SH-SY5Y (cell line): Measurements from ENCODE around the gene IL2RA.

Experiments
- GATA2 ChIP-seq: IDR thresholded peaks from 2 replicates; pipeline ENCODE4 v1.6.1; 2011; ENCODE audit warnings: mild to moderate bottlenecking, low read depth, low read length
- GATA3 ChIP-seq: IDR thresholded peaks from 2 replicates; pipeline ENCODE4 v1.6.1; 2011; ENCODE audit warnings: low read depth, mild to moderate bottlenecking, low read length, moderate library complexity

The IL2RA gene

DNA sequence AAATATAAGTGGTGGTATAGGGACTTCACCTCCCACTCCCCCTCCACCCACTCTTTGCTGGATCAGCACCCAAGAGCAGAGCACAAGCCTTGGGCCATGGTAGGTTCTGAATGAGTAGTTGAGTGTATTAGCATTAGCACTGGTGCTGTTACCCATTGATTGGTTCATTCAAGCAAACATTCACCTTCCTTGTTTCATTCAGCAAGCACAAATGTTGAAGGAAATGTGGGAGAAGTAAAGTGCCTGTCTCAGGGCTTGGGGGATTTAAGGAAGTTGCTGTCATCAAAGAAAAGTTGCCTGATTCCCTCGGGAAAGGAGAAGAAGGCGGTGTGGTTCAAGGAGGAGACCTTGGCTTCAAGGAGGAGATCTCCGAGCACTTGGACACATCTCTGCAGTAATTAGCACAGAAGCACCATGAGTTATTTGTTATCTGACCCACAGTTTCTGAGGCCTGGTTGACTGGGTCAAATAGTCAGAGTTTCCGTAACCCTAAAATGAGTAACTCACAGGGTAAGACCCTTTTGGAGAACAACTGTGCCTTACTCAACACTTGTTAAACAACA lies 17.3 kb downstream of the IL2RA start:
- no peak for TF ChIP-seq GATA2
- TF ChIP-seq GATA3 = no peak

DNA sequence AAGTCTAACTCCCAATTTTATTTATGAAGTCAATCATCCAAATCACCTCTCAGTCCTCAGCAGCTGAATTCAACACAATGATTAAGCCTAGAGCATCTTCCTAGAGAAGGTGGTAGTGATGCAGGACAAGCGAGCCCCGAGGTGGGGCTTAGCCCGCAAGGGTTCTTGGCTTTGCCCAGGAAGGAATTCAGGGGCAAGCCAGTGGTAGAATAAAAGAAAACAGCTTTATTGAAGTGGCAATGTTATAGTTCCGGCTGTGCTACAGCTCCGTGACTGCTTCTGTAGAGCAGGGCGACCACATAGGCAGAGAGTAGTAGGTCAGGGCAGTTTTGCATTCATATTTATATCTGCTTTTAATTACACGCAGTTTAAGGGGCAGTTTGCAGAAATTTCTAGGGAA lies 18.1 kb downstream of the IL2RA start:
- TF ChIP-seq GATA2 (no peak), GATA3 (no peak)

- TF ChIP-seq GATA3 (no peak), GATA2 (no peak)
Observed at GRCh38 chr10:6040205-6040604, 22.0 kb downstream of the IL2RA start.

- TF ChIP-seq GATA2 (no peak), GATA3 (no peak)
Observed at GRCh38 chr10:6039711-6040110, 22.5 kb downstream of the IL2RA start.

DNA sequence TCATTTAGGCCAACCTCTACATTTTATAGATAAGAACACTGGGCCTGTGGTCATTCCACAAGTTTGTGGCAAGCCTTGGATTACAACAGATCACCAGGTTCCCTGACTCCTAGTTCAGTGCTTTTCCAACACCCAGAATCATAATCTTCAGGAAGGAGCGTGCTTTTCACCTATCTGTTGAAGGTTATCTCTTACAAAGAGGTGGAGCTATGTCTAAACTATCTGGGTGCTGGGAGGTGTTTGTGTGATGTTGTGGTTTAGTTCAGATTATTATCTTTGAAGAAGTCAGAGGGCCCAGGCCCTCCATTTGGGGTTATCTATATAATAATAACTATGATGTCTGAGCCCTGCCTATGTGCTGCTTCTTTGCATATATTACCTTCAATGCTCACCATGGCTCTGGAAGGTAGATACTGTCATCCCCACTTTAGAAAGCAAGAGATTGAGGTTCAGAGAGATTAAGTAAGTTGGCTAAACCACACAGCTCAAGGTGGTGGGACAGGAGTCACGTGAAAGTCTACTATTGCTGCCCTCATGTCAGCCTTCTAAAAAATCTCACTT lies 24.0 kb downstream of the IL2RA start:
- TF ChIP-seq GATA3 = no peak

- TF ChIP-seq GATA3 = no peak
- TF ChIP-seq GATA2 = no peak
Observed at GRCh38 chr10:6037422-6037821, 24.7 kb downstream of the IL2RA start.

GRCh38 chr10:6036861-6037321 lies 25.3 kb downstream of the IL2RA start:
- TF ChIP-seq GATA3 = no peak
- no peak for TF ChIP-seq GATA2

DNA sequence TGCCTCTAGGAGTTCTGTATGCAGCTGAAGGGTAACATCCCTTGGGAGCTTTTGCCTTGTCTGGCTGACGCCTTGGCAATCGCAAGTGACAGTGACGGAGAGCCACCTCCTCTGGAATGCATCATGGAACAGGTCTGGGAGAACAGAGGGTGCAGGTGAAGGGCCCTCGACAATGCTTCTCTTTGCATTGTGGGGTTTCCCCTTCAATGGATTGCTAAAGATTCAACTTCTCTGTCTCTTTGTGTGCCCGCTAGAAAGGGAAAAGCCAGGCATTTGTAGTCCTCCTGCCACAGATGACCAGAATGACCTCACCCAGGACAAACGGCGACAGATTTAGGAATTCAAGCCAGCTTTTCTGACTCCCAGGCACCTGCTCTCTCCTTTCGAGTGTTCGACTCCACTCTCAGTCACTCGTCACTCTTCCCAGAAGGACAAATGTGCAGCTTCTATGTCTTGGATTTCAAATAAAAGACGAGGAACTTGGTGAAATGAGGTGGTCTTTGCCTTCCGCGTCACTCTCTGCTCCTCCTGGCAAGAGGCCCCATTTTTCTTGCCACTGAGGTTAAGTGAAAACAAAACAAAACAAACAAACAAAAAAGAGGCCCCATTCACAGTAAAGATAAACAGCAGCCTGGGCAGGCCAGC lies 26.1 kb downstream of the IL2RA start:
- TF ChIP-seq GATA3 (no peak), GATA2 (no peak)

DNA sequence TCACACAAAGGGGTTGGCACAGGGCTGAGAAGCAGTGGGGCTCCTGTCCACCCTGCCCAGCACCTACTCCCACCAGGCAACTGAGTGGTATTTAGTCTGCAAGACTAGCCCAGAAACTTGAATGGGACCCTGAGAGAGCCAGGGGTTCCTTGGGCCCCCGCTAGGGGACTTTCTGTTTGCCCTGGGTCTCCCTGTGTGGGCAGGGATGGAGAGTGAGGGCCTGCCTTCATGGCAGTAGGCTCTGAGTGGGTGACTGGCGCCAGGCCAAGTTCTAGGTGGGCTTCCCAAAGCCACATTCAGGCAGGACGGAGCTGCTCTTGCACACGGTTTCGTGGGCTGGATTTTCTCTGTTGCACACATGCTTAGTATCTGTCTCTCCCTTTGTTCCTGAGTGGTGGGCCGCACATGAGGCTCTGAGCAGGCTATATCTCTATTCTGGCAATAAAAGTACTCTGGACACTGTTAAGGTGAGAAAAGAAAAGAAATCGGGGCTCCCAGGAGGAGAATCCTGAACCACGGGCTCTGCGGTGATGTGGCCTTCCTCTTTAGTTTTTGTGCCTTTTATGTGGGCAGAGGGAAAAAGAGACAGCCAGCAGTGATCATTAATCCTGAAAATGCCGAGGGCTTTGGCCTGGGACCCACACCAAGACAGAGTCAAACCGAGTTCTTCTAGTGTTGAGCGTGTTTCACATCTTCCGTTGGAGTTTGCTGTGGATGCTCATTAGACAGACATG lies 26.9 kb downstream of the IL2RA start:
- TF ChIP-seq GATA3 (no peak), GATA2 (no peak)

DNA sequence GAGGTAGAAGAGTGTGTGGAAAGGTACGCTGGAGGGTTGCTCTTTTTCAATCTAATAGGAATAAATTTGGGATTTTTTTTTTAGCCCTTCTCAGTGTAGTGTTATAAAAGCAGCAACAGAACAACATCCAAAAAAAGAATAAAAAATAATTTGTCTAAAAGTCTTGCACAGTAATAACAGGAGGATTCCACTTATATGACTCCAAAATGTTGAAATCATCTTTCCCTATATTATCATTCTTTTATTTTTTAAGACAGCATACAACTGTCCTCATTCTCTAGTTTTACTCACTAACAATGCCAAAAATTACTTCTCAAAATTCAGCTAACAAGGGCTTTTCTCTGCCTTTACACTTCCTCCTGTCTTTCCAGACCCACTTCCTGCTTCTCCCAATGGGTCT lies 27.8 kb downstream of the IL2RA start:
- no peak for TF ChIP-seq GATA3
- no peak for TF ChIP-seq GATA2

- no peak for TF ChIP-seq GATA2
- TF ChIP-seq GATA3 = no peak
Observed at GRCh38 chr10:6033954-6034353, 28.2 kb downstream of the IL2RA start.

- TF ChIP-seq GATA3 = no peak
- TF ChIP-seq GATA2 = no peak
Observed at GRCh38 chr10:6030940-6031339, 31.2 kb downstream of the IL2RA start.

DNA sequence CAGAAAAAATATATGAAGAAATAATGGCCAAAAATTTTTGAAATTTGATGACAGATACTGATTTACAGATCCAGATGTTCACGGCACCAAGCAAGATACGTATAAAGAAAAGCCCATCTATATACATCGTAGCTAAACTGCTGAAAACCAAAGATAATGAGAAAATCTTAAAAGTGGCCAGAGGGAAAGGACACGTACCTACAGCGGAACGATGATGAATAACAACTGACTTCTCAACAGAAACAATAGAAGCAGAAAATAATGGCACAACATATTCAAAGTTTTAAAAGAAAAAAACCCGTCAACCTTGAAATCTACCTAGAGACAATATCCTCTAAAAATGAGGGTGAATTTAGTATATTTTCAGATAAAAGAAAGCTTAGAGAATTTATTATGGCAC lies 31.9 kb downstream of the IL2RA start:
- no peak for TF ChIP-seq GATA3
- no peak for TF ChIP-seq GATA2

- no peak for TF ChIP-seq GATA3
- no peak for TF ChIP-seq GATA2
Observed at GRCh38 chr10:6027929-6028328, 34.2 kb downstream of the IL2RA start.
